Mesenchymal stem cell (in vitro differentiated cells and primary cell): ENCODE data around the gene PKP2.

Source experiments
- DNase-seq: peaks from one replicate; pipeline ENCODE4 v3.0.0-alpha.2; 2013
- H2AFZ ChIP-seq: one replicate; pipeline ENCODE4 v1.6.1; 2013; ENCODE audit warnings: low read depth, mild to moderate bottlenecking, control low read depth, inconsistent platforms, low read length, moderate library complexity
- H2AK5ac ChIP-seq: 2 replicates; pipeline ENCODE4 v1.6.1; 2013; ENCODE audit warnings: low read length, moderate library complexity, mild to moderate bottlenecking, inconsistent platforms; ENCODE audit not compliant: severe bottlenecking
- H2BK120ac ChIP-seq: one replicate; pipeline ENCODE4 v1.6.1; 2013; ENCODE audit warnings: low read depth, mild to moderate bottlenecking, inconsistent platforms, low read length, moderate library complexity
- H2BK12ac ChIP-seq, 2 experiments: one replicate each; pipeline ENCODE4 v1.6.1; 2013; ENCODE audit warnings: inconsistent platforms in 2 of 2, low read length in 2 of 2, mild to moderate bottlenecking in 2 of 2, moderate library complexity in 2 of 2, control low read depth in 1 of 2
- H2BK15ac ChIP-seq: one replicate; pipeline ENCODE4 v1.6.1; 2013; ENCODE audit warnings: mild to moderate bottlenecking, low read depth, inconsistent platforms; ENCODE audit not compliant: poor library complexity, severe bottlenecking
- H2BK5ac ChIP-seq: 2 replicates; pipeline ENCODE4 v1.6.1; 2013; ENCODE audit warnings: low read depth, mild to moderate bottlenecking, low read length, control low read depth, inconsistent platforms; ENCODE audit not compliant: poor library complexity, severe bottlenecking
- H3K14ac ChIP-seq, 2 experiments: one replicate each; pipeline ENCODE4 v1.6.1; 2013; ENCODE audit warnings: inconsistent platforms in 2 of 2, low read length in 2 of 2, control low read depth in 1 of 2, mild to moderate bottlenecking in 1 of 2, moderate library complexity in 1 of 2
- H3K18ac ChIP-seq, 2 experiments: one replicate each; pipeline ENCODE4 v1.6.1; 2013; ENCODE audit warnings: inconsistent platforms in 2 of 2, low read length in 2 of 2, control low read depth in 1 of 2, low read depth in 1 of 2, mild to moderate bottlenecking in 1 of 2
- H3K23ac ChIP-seq, 2 experiments: one replicate each; pipeline ENCODE4 v1.6.1; 2013; ENCODE audit warnings: inconsistent platforms in 2 of 2, low read length in 2 of 2, mild to moderate bottlenecking in 2 of 2, moderate library complexity in 2 of 2, control low read depth in 1 of 2
- H3K27ac ChIP-seq: 2 replicates; pipeline ENCODE4 v1.5.1; 2013; ENCODE audit warnings: mild to moderate bottlenecking, moderate library complexity, low read length, control low read depth, inconsistent platforms; ENCODE audit not compliant: poor library complexity, severe bottlenecking
- H3K27me3 ChIP-seq, 2 experiments: 2 replicates each; pipeline versions ENCODE4 v1.6.1 to v1.7.0; 2013; ENCODE audit warnings: low read length in 2 of 2, mild to moderate bottlenecking in 2 of 2, moderate library complexity in 2 of 2, control low read depth in 1 of 2, inconsistent platforms in 1 of 2; ENCODE audit not compliant: control insufficient read depth in 1 of 2, insufficient read depth in 1 of 2
- H3K36me3 ChIP-seq, 2 experiments: 2 replicates each; pipeline versions ENCODE4 v1.6.1 to v1.7.0; 2013; ENCODE audit warnings: low read length in 2 of 2, control low read depth in 1 of 2, inconsistent platforms in 1 of 2, low read depth in 1 of 2, mild to moderate bottlenecking in 1 of 2; ENCODE audit not compliant: insufficient read depth in 2 of 2, control insufficient read depth in 1 of 2
- H3K4ac ChIP-seq, 2 experiments: one replicate each; pipeline ENCODE4 v1.6.1; 2013; ENCODE audit warnings: inconsistent platforms in 2 of 2, low read length in 2 of 2, mild to moderate bottlenecking in 2 of 2, moderate library complexity in 2 of 2, control low read depth in 1 of 2, low read depth in 1 of 2
- H3K4me1 ChIP-seq: 2 replicates; pipeline ENCODE4 v1.6.1; 2013; ENCODE audit warnings: low read depth, low read length, control low read depth; ENCODE audit not compliant: control insufficient read depth, insufficient read depth
- H3K4me2 ChIP-seq: 2 replicates; pipeline ENCODE4 v1.6.1; 2013; ENCODE audit warnings: low read length, mild to moderate bottlenecking, inconsistent platforms; ENCODE audit not compliant: poor library complexity, severe bottlenecking
- H3K4me3 ChIP-seq, 2 experiments: 2 replicates each; pipeline versions ENCODE4 v1.5.1 to v1.7.0; 2013; ENCODE audit warnings: low read length in 2 of 2, mild to moderate bottlenecking in 2 of 2, control low read depth in 1 of 2, low read depth in 1 of 2; ENCODE audit not compliant: insufficient read depth in 1 of 2
- H3K79me1 ChIP-seq: replicated peaks from 2 replicates; pipeline ENCODE4 v1.6.1; 2013; ENCODE audit warnings: mild to moderate bottlenecking, control low read depth, low read length, inconsistent platforms; ENCODE audit not compliant: poor library complexity, severe bottlenecking
- H3K9ac ChIP-seq: 2 replicates; pipeline ENCODE4 v1.7.0; 2013; ENCODE audit warnings: mild to moderate bottlenecking, low read length, moderate library complexity
- H3K9me3 ChIP-seq: 2 replicates; pipeline ENCODE4 v1.7.0; 2013; ENCODE audit warnings: mild to moderate bottlenecking, low read length; ENCODE audit not compliant: control insufficient read depth
- H4K8ac ChIP-seq: one replicate; pipeline ENCODE4 v1.6.1; 2013; ENCODE audit warnings: inconsistent platforms, mild to moderate bottlenecking, low read length, moderate library complexity
- H4K91ac ChIP-seq: one replicate; pipeline ENCODE4 v1.6.1; 2013; ENCODE audit warnings: mild to moderate bottlenecking, low read length, inconsistent platforms
- WGBS: methylation state at CpG from one replicate; pipeline ENCODE4 v1.1.7; 2013; ENCODE audit warnings: mixed read lengths; 5-methylcytosine and 5-hydroxymethylcytosine counted together

PKP2 gene

GRCh38 chr12:32837974-32838373, 58.6 kb downstream of the PKP2 start:
- H3K14ac ChIP-seq, result no peak overlapping the region
- no peak overlapping the region for H2BK120ac ChIP-seq
- no peak overlapping the region for H3K4me3 ChIP-seq
- no peak overlapping the region for H2AFZ ChIP-seq
- H2AK5ac ChIP-seq, result no peak overlapping the region
- no peak overlapping the region for H4K91ac ChIP-seq
- no peaks in the 10 kb centered on the region for H3K27me3 ChIP-seq
- WGBS, result 100% methylated on average over 1 of the region's 5 CpGs
- no peaks in the 10 kb centered on the region for H3K79me1 ChIP-seq
- H3K9me3 ChIP-seq, result peaks cover 4% of the 10 kb centered on the region
- H3K27ac ChIP-seq, result no peak overlapping the region
- no peak overlapping the region for H3K9ac ChIP-seq
- no peak overlapping the region for H4K8ac ChIP-seq
- no peak for DNase-seq
- no peak overlapping the region for H2BK12ac ChIP-seq
- H3K36me3 ChIP-seq, result no peaks in the 10 kb centered on the region
- H2BK5ac ChIP-seq, result no peak overlapping the region
- H3K4me1 ChIP-seq, result no peaks in the 10 kb centered on the region
- no peak overlapping the region for H3K23ac ChIP-seq
- H3K4me2 ChIP-seq, result no peak overlapping the region
- H3K18ac ChIP-seq, result no peak overlapping the region
- no peak overlapping the region for H2BK15ac ChIP-seq
- no peak overlapping the region for H3K4ac ChIP-seq

GRCh38 chr12:32836710-32837109, 59.9 kb downstream of the PKP2 start:
- no peak overlapping the region for H4K91ac ChIP-seq
- no peak for DNase-seq
- no peak overlapping the region for H2BK15ac ChIP-seq
- H3K27ac ChIP-seq, result no peak overlapping the region
- H3K23ac ChIP-seq, result no peak overlapping the region
- no peak overlapping the region for H2AFZ ChIP-seq
- H2BK12ac ChIP-seq, result no peak overlapping the region
- H3K36me3 ChIP-seq, result no peaks in the 10 kb centered on the region
- no peaks in the 10 kb centered on the region for H3K79me1 ChIP-seq
- H3K27me3 ChIP-seq, result no peaks in the 10 kb centered on the region
- no peak overlapping the region for H3K14ac ChIP-seq
- H2BK5ac ChIP-seq, result no peak overlapping the region
- no peak overlapping the region for H3K4me2 ChIP-seq
- H3K9ac ChIP-seq, result no peak overlapping the region
- no peak overlapping the region for H2AK5ac ChIP-seq
- H3K4ac ChIP-seq, result no peak overlapping the region
- WGBS, result 55% methylated on average over 2 of the region's 3 CpGs
- peaks cover 4% of the 10 kb centered on the region for H3K9me3 ChIP-seq
- no peak overlapping the region for H2BK120ac ChIP-seq
- H3K4me3 ChIP-seq, result no peak overlapping the region
- H3K4me1 ChIP-seq, result no peaks in the 10 kb centered on the region
- no peak overlapping the region for H3K18ac ChIP-seq
- H4K8ac ChIP-seq, result no peak overlapping the region

GRCh38 chr12:32834122-32834521, 62.5 kb downstream of the PKP2 start:
- Histone ChIP-seq H3K23ac (no peak overlapping the region), H3K36me3 (no peaks in the 10 kb centered on the region), H3K4me2 (no peak overlapping the region), H3K4me3 (no peak overlapping the region), H2BK5ac (no peak overlapping the region), H4K91ac (no peak overlapping the region), H4K8ac (no peak overlapping the region), H3K79me1 (no peaks in the 10 kb centered on the region), H3K27ac (no peak overlapping the region), H2BK15ac (no peak overlapping the region), H3K9me3 (peaks cover 4% of the 10 kb centered on the region), H3K4ac (no peak overlapping the region), H2AK5ac (no peak overlapping the region), H3K18ac (no peak overlapping the region), H3K4me1 (no peaks in the 10 kb centered on the region), H2BK12ac (no peak overlapping the region), H2AFZ (no peak overlapping the region), H3K9ac (no peak overlapping the region), H3K14ac (no peak overlapping the region), H2BK120ac (no peak overlapping the region), H3K27me3 (no peaks in the 10 kb centered on the region)
- 100% methylated on average over 1 of the region's 2 CpGs for WGBS
- DNase-seq, result no peak

GRCh38 chr12:32828552-32828951, 68.0 kb downstream of the PKP2 start:
- H3K27ac ChIP-seq, result no peak overlapping the region
- H3K4me1 ChIP-seq, result no peaks in the 10 kb centered on the region
- H4K91ac ChIP-seq, result no peak overlapping the region
- H3K4me2 ChIP-seq, result no peak overlapping the region
- no peak overlapping the region for H3K4me3 ChIP-seq
- no peak overlapping the region for H2AFZ ChIP-seq
- H2BK15ac ChIP-seq, result no peak overlapping the region
- H3K9ac ChIP-seq, result no peak overlapping the region
- H2BK12ac ChIP-seq, result no peak overlapping the region
- H3K36me3 ChIP-seq, result no peaks in the 10 kb centered on the region
- H2AK5ac ChIP-seq, result no peak overlapping the region
- no peaks in the 10 kb centered on the region for H3K9me3 ChIP-seq
- no peaks in the 10 kb centered on the region for H3K79me1 ChIP-seq
- no peak overlapping the region for H3K4ac ChIP-seq
- no peak overlapping the region for H3K18ac ChIP-seq
- H4K8ac ChIP-seq, result no peak overlapping the region
- no peak for DNase-seq
- H3K14ac ChIP-seq, result no peak overlapping the region
- no peaks in the 10 kb centered on the region for H3K27me3 ChIP-seq
- H2BK5ac ChIP-seq, result no peak overlapping the region
- no peak overlapping the region for H2BK120ac ChIP-seq
- no peak overlapping the region for H3K23ac ChIP-seq
- WGBS, result no CpG with 5 or more reads among the region's 2 CpGs
